ENCODE data around the gene TYW1B. TPM values are rescaled to one million over a fixed set of nuclear protein-coding genes. Genes with fewer than 3 reads are reported as not detected.
"Not testable (repeated sequence)": the region's sequence is repeated elsewhere in the genome, so short reads cannot be mapped to it uniquely, and the experiment has no call there.

The TYW1B gene
- total RNA-seq, 1 donor from 2014 or later = 4.3 TPM

DNA sequence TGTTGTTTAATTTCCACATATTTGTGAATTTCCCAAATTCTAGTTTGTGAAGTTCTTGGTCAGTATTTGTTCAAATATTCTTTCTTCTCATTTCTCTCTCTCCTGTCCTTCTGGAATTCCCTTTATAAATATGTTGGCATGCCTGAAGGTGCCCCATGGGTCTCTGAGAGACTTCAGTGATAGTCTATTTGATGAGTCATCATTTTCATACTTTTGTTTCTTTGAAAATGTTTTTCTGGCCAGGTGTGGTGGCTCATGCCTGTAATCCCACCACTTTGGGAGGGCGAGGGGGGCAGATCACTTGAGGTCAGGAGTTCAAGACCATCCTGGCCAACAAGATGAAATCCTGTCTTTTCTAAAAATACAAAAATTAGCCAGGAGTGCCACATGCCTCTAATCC, 127.5 kb downstream of the TYW1B start:
- DNase-seq (ENCODE audit: low spot score) = not testable (repeated sequence)

GRCh38 chr7:72697066-72697465, 130.9 kb downstream of the TYW1B start:
- DNase-seq (ENCODE audit: low spot score) = peak; percentile 83

- DNase-seq (ENCODE audit: low spot score) = peak; percentile 58
Measured at GRCh38 chr7:72696643-72697042, 131.4 kb downstream of the TYW1B start.

DNA sequence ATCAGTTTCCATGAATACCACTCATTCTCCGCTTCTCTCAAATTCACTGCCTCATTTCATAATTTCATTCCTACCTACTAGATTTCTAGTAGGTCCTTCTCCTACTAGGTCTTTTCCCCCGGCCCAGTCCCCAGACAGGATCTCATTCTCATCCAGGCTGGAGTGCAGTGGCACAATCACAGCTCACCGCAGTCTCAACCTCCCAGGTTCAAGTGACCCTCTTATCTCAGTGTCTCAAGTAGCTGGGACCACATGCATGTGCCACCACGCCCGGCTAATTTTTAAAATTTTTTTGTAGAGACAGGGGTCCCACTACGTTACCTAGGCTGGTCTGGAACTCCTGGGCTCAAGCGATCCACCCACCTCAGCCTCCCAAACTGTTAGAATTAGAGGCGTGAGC, 132.5 kb downstream of the TYW1B start:
- not testable (repeated sequence) for DNase-seq (ENCODE audit: low spot score)

GRCh38 chr7:72691442-72691841, 136.6 kb downstream of the TYW1B start:
- DNase-seq (ENCODE audit: low spot score) = not testable (repeated sequence)

DNA sequence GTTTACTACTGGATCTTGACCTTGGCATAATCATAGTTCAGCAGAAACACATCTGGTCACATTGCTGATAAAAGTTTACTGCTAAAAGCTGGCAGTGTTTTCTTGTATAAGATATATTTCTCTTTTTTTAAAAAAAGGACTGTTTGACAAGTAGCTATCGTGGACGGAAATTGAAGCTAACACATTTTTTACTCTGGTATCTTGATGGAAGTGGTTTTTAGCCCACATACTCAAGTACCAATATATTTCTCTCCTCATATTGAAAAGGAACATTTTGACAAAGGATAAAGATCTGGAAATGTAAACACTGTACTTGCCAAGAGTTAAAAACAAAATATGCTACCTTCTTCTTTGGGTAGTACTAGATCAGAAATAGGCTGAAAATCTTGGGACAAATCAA, 137.8 kb downstream of the TYW1B start:
- DNase-seq (ENCODE audit: low spot score) = not testable (repeated sequence)

DNA sequence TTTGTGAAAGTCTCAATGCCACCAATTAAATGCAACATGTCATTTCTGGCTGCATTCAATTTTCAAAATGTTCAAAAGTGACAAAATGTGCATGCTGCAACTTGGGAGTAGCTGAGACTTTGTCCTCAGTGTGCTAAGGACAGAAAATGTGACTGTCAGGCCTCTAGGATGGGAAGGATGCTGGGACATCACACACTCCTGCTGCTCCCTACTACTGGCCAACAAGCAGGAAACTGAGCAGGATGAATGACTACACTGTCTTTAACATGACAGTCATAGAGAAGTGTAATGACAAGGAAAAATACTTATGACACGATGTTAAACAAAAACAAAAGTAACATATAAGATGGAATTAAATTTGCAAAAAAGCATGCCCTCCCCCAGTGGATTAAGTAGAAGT, 138.7 kb downstream of the TYW1B start:
- not testable (repeated sequence) for DNase-seq (ENCODE audit: low spot score)

DNA sequence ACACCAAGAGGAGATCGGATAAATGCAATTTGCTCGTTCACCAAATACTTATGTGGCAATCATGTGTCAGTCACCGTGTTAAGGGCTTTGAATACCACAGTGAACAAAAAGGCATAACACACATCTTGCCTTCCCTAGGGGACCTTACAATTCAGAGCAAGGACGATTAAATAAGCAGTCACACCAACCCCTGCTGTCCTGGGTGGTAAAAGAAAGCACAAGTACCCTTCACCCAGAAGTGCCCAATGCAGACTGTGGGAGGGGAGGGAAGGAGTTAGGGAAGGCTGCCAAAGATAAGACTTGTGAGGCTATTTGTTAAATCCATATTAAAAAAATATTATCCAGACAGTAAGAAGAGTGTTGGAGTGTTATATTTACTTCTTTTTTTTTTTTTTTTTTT, 146.8 kb downstream of the TYW1B start:
- DNase-seq (ENCODE audit: low spot score) = not testable (repeated sequence)

DNA sequence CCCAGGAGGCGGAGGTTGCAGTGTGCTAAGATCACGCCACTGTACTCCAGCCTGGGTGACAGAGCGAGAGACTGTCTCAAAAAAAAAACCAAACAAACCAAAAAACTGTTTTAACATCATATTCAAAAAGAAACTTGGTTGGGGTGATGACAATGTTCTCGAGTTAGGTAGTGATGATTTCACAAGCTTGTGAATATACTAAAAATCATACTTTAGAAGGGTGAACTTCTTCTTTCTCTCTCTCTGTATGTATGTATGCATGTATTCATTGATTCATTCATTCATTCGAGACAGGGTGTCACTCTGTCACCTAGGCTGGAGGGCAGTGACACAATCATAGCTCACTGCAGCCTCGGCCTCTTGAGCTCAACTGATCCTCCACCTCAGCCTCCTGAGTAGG, 151.1 kb downstream of the TYW1B start:
- not testable (repeated sequence) for DNase-seq (ENCODE audit: low spot score)

GRCh38 chr7:72676086-72676690, 151.8 kb downstream of the TYW1B start:
- not testable (repeated sequence) for DNase-seq (ENCODE audit: low spot score)

DNA sequence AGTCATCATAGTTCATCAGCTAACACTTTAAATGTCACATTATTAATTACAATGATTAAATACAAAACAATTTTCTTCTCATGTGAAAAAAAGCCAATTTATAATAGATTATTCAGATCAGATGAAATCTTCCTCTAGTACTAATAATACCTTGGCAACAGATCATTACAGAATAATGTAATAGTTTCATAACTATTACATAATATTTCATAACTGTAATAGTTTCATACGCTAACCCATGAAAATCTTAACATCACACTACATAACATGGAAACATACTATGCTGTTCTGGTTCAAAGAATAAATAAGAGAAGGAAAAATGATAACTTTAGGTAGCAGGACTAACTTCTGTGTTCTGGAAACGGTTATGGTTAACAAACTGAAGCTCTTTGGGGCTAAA, 152.3 kb downstream of the TYW1B start:
- DNase-seq (ENCODE audit: low spot score) = not testable (repeated sequence)

DNA sequence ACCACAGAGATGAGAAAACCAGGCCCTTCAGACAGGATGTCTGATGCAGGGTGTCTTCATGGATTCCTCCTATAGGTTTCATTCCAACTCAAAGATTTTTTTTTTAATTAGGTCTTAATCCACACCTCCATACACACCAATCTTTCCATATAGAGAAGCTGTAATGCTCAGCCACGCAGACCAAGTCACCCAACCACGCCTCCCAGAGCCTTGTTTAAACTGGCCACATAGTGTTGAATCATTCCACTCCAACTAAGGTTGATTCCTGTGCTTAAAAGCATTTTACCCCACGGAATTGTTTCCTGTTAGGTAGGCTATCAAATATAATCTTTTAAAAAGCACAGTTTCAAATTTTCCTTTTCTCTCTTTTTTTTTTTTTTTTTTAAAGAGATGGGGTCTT, 153.6 kb downstream of the TYW1B start:
- no peak for DNase-seq (ENCODE audit: low spot score)

GRCh38 chr7:72670850-72671249, 157.2 kb downstream of the TYW1B start:
- DNase-seq (ENCODE audit: low spot score) = not testable (repeated sequence)

DNA sequence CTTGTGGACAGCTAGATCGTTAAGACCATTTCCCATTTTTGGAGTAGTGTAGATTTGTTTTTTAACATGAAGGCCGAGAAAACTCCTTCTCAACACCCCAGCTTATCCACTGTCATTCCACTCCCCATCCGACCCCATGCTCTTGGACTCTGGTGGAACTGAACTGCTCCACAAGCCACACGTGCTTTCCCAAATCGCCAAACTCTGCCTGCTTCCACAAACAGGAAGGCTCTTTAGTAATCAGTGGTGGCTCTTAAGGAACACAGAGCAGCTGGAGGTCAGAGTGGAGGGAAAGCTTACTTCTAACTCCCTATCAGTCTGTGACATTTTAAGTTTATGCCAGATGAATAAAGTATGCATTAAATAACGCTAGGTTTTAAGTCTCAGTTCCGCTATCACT, 159.6 kb downstream of the TYW1B start:
- DNase-seq (ENCODE audit: low spot score) = not testable (repeated sequence)

DNA sequence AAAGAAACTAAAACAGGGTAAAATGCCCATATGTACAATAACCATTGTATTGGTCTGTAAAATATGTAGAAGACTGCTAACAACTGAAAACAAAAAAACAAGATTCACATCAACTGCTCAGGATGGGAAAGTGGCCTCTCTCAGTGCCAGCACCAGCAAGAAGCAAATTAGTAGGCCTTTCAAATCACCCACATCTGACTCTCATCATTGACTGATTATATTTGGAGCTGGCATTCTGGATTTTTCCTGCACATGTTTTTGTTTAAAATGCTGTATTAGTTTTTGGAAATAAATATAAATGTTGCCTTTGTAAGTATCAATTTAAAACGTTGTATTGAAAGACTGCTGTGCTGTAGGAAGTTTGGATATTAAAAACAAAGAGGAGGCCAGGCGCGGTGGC, 161.0 kb downstream of the TYW1B start:
- not testable (repeated sequence) for DNase-seq (ENCODE audit: low spot score)

DNA sequence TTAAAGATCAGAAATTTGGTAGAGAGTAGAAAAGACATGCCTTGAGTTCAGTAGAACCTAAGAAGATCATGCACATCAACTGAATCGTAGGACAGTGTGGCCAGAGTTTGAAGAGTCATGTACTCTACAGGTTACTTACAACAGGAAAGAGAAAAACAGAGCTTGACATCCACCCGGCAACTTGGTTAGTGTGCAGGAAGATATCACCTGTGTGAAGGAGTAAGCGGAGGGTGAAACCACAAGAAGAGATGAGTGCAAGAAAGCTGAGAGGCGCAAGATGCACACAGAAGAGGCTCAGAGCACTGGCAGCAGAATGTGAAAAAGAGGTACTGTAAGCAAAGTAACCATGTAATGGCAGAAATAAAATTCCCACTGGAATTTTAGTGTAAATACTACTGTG, 179.4 kb downstream of the TYW1B start:
- DNase-seq (ENCODE audit: low spot score) = not testable (repeated sequence)

DNA sequence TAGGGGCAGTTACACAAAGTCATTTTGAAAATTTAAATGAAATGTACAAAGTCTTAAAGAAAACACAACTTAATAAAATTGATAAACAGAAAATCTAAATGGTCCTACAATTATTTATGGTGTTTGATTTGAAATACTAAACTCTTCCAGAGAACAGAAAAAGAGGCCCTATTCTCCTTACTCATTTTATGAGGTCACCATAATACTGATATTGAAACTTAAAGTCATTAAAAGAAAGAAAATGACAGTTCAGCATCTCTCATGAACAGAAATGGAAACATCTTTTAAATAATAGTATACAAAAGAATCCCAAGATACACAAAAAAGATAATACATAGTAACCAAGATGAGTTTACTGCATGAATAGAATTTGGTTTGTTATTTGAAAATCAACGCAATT, 184.3 kb downstream of the TYW1B start:
- DNase-seq (ENCODE audit: low spot score) = not testable (repeated sequence)

- not testable (repeated sequence) for DNase-seq (ENCODE audit: low spot score)
Measured at GRCh38 chr7:72641485-72642248, 186.3 kb downstream of the TYW1B start.

DNA sequence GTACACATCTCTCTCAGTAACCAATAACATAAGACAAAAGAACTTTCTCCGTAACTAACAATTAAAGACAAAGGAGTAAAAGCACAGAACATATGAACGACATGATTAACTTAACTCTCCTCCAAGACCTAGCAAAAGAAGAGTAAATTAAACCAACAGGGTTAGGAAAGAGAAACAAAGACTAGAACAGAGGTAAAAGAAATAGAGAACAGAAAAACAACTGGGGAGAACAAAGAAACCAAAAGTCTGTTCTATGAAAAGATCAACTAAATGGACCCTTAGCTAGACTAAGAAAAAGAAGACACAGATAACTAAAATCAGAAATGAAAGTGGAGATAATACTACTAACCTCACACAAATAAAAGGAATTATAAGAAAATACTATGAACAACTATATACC, 187.3 kb downstream of the TYW1B start:
- not testable (repeated sequence) for DNase-seq (ENCODE audit: low spot score)

GRCh38 chr7:72635273-72635908, 192.6 kb downstream of the TYW1B start:
- DNase-seq (ENCODE audit: low spot score) = not testable (repeated sequence)

GRCh38 chr7:72632765-72633292, 195.2 kb downstream of the TYW1B start:
- DNase-seq (ENCODE audit: low spot score) = peak; percentile 42

DNA sequence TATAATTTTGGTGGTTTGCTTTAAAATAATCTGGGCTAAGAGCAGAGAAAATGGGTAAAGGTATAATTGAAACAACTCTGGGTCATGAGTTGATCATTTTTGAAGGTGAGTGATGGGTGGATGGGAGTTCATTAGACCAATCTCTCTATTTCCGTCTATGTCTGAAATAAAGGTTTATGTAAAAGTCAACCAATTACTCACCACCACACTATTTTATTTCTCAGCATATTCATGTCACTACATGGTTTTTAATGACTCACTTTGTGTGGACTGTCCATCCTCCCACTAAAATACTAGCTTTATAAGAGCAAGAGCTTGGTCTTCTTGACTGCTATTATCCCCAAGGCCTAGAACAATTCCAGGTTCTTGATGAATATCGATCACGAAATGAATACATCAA, 199.6 kb downstream of the TYW1B start:
- DNase-seq (ENCODE audit: low spot score) = not testable (repeated sequence)

Data from umbilical cord (tissue), 2 donors.